GM12878 (cell line): ENCODE measurements around the gene THOC5. TPM values are rescaled to one million over a fixed set of nuclear protein-coding genes. Genes with fewer than 3 reads are reported as not detected.

Source experiments
- ATAC-seq: fragments of 200-7000 bp; cut with Tn5 transposase; 3 replicates; pipeline ENCODE4 v1.9.1; 2020; ENCODE audit warnings: mild to moderate bottlenecking, moderate library complexity
- BruUV-seq: library from RNA; stranded (reverse); fragments of 400-500 nt; replicated peaks from 2 replicates; lab custom pipeline; 2021; lab: Mats Ljungman, UMichigan
- CTCF ChIA-PET: fragments of 300-600 bp; sonication (Branson Sonifier 250); formaldehyde crosslinking; extraction: SDS; loops from one replicate; lab custom pipeline; 2021; ENCODE audit warnings: inconsistent platforms; lab: Yijun Ruan, JAX
- POLR2A ChIA-PET: fragments of 350-600 bp; formaldehyde crosslinking; extraction: SDS; loops from one replicate; lab custom pipeline; 2021; ENCODE audit warnings: inconsistent platforms; lab: Charles Lee
- RAD21 ChIA-PET: fragments of 300-600 bp; sonication (Branson Sonifier 250); formaldehyde crosslinking; loops from one replicate; lab custom pipeline; 2023; ENCODE audit warnings: antibody characterized with exemption; ENCODE audit not compliant: unreplicated experiment; lab: Charles Lee
- SMC1A ChIA-PET: fragments of 300-600 bp; sonication (Branson Sonifier 250); formaldehyde crosslinking; loops from one replicate; lab custom pipeline; 2023; ENCODE audit not compliant: unreplicated experiment, uncharacterized antibody; lab: Charles Lee
- DNase-seq: peaks from one replicate; pipeline ENCODE4 v3.0.0-alpha.2; 2011; ENCODE audit warnings: low read depth, low spot score
- FAIRE-seq: peaks from 3 replicates; lab custom pipeline; 2011; peaks lifted over from hg19 to GRCh38; lab: Jason Lieb, UNC
- H2AFZ ChIP-seq: 2 replicates; pipeline ENCODE4 v1.6.0; 2011; ENCODE audit warnings: low read depth, low read length, control low read depth; ENCODE audit not compliant: control insufficient read depth
- H3K27ac ChIP-seq: 2 replicates; pipeline ENCODE4 v1.5.1; 2011; ENCODE audit warnings: control low read depth; ENCODE audit not compliant: control insufficient read depth, insufficient read depth
- H3K27me3 ChIP-seq, 2 experiments: replicated peaks in 1 of 2; 2 replicates each; pipeline versions ENCODE4 v1.6.0 to v1.6.1; 2011; ENCODE audit warnings: low read length in 1 of 2; ENCODE audit not compliant: control insufficient read depth in 2 of 2, insufficient read depth in 2 of 2
- H3K36me3 ChIP-seq, 2 experiments: 2 replicates each; pipeline ENCODE4 v1.5.1; 2011; ENCODE audit warnings: low read length in 1 of 2; ENCODE audit not compliant: control insufficient read depth in 2 of 2, insufficient read depth in 2 of 2
- H3K4me1 ChIP-seq: 2 replicates; pipeline ENCODE4 v1.6.1; 2011; ENCODE audit warnings: mild to moderate bottlenecking, low read length, moderate library complexity, mixed read lengths; ENCODE audit not compliant: control insufficient read depth, insufficient read depth
- H3K4me2 ChIP-seq: 2 replicates; pipeline ENCODE4 v1.6.0; 2011; ENCODE audit warnings: control low read depth; ENCODE audit not compliant: control insufficient read depth, insufficient read depth
- H3K4me3 ChIP-seq: fragments of 200-600 bp; sonication (generic); 2 replicates; pipeline ENCODE4 v1.5.1; 2016
- H3K79me2 ChIP-seq: 2 replicates; pipeline ENCODE4 v1.6.0; 2011; ENCODE audit warnings: low read length; ENCODE audit not compliant: control insufficient read depth, insufficient read depth
- H3K9ac ChIP-seq: 2 replicates; pipeline ENCODE4 v1.8.0; 2011; ENCODE audit warnings: low read length, control low read depth, mixed read lengths; ENCODE audit not compliant: control insufficient read depth, insufficient read depth
- H3K9me3 ChIP-seq: replicated peaks from 3 replicates; pipeline ENCODE4 v1.5.1; 2011; ENCODE audit warnings: mild to moderate bottlenecking, low read length; ENCODE audit not compliant: control insufficient read depth, insufficient read depth
- H4K20me1 ChIP-seq: 2 replicates; pipeline ENCODE4 v1.6.0; 2011; ENCODE audit not compliant: control insufficient read depth, insufficient read depth
- CREB1 ChIP-seq: IDR thresholded peaks from 2 replicates; pipeline ENCODE4 v1.6.1; 2012; ENCODE audit warnings: low read depth, mild to moderate bottlenecking, inconsistent platforms
- IKZF1 ChIP-seq: fragments of 450-650 bp; conservative IDR thresholded peaks from 2 replicates; pipeline ENCODE4 v1.6.1; 2017; ENCODE audit warnings: antibody characterized with exemption, mild to moderate bottlenecking
- JUND ChIP-seq: IDR thresholded peaks from 2 replicates; pipeline ENCODE4 v1.6.1; 2012; ENCODE audit warnings: low read depth, mild to moderate bottlenecking, low read length, improper control_type of control experiment, moderate library complexity
- MTA2 ChIP-seq: fragments of 450-650 bp; IDR thresholded peaks from 2 replicates; pipeline ENCODE4 v1.6.1; 2016; ENCODE audit warnings: low read depth, mild to moderate bottlenecking, moderate library complexity
- RAD21 ChIP-seq: IDR thresholded peaks from 2 replicates; pipeline ENCODE4 v1.6.1; 2011; ENCODE audit warnings: mild to moderate bottlenecking, low read depth, low read length, moderate library complexity; ENCODE audit not compliant: insufficient read depth
- SUZ12 ChIP-seq: fragments of 200-600 bp; sonication (generic); IDR thresholded peaks from one replicate; pipeline ENCODE4 v1.6.1; 2018; ENCODE audit warnings: antibody characterized with exemption, mild to moderate bottlenecking; ENCODE audit not compliant: unreplicated experiment
- TCF12 ChIP-seq: IDR thresholded peaks from 2 replicates; pipeline ENCODE4 v1.6.1; 2011; ENCODE audit warnings: low read depth, mild to moderate bottlenecking, low read length
- WRNIP1 ChIP-seq: IDR thresholded peaks from 2 replicates; pipeline ENCODE4 v1.6.1; 2011; ENCODE audit warnings: low read depth, low read length, improper control_type of control experiment, borderline replicate concordance
- WGBS: methylation state at CpG from one replicate; pipeline ENCODE4 v1.1.6; 2016; ENCODE audit warnings: low lambda C conversion rate; ENCODE audit not compliant: insufficient replicate concordance, insufficient coverage; ENCODE audit errors: missing lambda C conversion rate; 5-methylcytosine and 5-hydroxymethylcytosine counted together
- in situ Hi-C: fragments of 300-500 bp; cut with MboI; formaldehyde crosslinking; loops from 9 replicates; pipeline ENCODE4 v1.14.3; 2018; ENCODE audit warnings: mixed read lengths
- intact Hi-C: fragments of 100-400 bp; cut with micrococcal nuclease; formaldehyde crosslinking; loops from one replicate; pipeline ENCODE4 v1.14.2; 2022; ENCODE audit not compliant: unreplicated experiment
- polyA plus RNA-seq, 11 experiments: library from polyadenylated mRNA; depleted of rRNA in 4 of 11; unstranded in 6 of 11; stranded (reverse) in 5 of 11; fragments of >200 nt; fragmentation: Nextera tagmentation in 4 of 11; fragmentation: Illumina TruSeq in 1 of 11; extraction: Ambion mirVana in 4 of 11; extraction: Trizol in 1 of 11; gene quantifications; 1 replicate in 1 of 11; 2 replicates in 10 of 11; pipeline versions ENCODE4 v1.2.1 to v1.2.3, GENCODE V29; 2011 to 2016; ENCODE audit warnings: inconsistent platforms in 2 of 11, missing spikeins in 2 of 11, low read depth in 1 of 11
- total RNA-seq, 4 experiments: library from RNA; depleted of rRNA in 3 of 4; stranded (reverse); fragments of >200 nt in 3 of 4; fragmentation: Illumina TruSeq in 1 of 4; extraction: Trizol in 1 of 4; gene quantifications; 2 replicates each; pipeline versions ENCODE4 v1.2.1 to v1.2.3, GENCODE V29; 2013 to 2021
- TF ChIP-seq, protein P1 (sequence below): fragments of 450-650 bp; IDR thresholded peaks from 2 replicates; pipeline ENCODE4 v1.6.1; 2018; ENCODE audit warnings: mild to moderate bottlenecking, low read depth, moderate library complexity; ENCODE audit not compliant: partially characterized antibody
- TF ChIP-seq, protein P2 (sequence below): fragments of 450-650 bp; IDR thresholded peaks from 2 replicates; pipeline ENCODE4 v1.6.1; 2016; ENCODE audit warnings: mild to moderate bottlenecking, moderate library complexity, borderline replicate concordance
- TF ChIP-seq, protein P3 (sequence below): fragments of 450-650 bp; IDR thresholded peaks from 2 replicates; pipeline ENCODE4 v1.6.1; 2017; ENCODE audit warnings: borderline replicate concordance

THOC5 gene
- total and polyA plus RNA-seq, 10 of the 15 experiments (the other 5 are each of a cell fraction or from before 2014, with no cell fraction given): 20.9 to 44.9 (median 31.4) TPM

DNA sequence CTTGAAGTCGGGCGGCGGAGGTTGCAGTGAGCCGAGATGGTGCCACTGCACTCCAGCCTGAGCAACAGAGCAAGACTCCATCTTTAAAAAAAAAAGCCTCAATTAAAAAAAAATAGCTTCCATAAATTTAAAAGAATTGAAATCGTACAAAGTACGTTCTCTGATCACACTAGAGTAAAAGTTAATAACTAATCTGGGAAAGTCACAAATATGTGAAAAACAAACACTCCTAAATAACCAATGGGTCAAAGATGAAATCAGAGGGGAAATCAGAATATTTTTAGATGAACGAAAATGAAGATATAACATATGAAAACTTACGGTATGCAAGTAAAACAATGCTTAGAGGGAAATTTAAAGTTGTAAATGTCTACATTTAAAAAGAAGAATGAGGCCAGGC is 53.7 kb downstream of the THOC5 start:
- no peaks in the 10 kb centered on the region; the same call in 2 of the 3 replicates for H3K9me3 ChIP-seq
- ChIA-PET POLR2A (no interaction called here), SMC1A (no interaction called here), RAD21 (no interaction called here), CTCF (no interaction called here)
- DNase-seq: no peak
- no peak for FAIRE-seq
- no TSS peak for BruUV-seq
- H3K9ac ChIP-seq: no peak overlapping the region
- no peak overlapping the region for H2AFZ ChIP-seq
- in situ Hi-C loops: no loop called here
- no peak for ATAC-seq
- WGBS: 97% methylated on average over 8 of the region's 8 CpGs
- TF ChIP-seq CREB1 (no peak), MTA2 (no peak), SUZ12 (no peak), TCF12 (no peak), RAD21 (no peak), IKZF1 (no peak), JUND (no peak), WRNIP1 (no peak)
- TF ChIP-seq, protein P1, sequence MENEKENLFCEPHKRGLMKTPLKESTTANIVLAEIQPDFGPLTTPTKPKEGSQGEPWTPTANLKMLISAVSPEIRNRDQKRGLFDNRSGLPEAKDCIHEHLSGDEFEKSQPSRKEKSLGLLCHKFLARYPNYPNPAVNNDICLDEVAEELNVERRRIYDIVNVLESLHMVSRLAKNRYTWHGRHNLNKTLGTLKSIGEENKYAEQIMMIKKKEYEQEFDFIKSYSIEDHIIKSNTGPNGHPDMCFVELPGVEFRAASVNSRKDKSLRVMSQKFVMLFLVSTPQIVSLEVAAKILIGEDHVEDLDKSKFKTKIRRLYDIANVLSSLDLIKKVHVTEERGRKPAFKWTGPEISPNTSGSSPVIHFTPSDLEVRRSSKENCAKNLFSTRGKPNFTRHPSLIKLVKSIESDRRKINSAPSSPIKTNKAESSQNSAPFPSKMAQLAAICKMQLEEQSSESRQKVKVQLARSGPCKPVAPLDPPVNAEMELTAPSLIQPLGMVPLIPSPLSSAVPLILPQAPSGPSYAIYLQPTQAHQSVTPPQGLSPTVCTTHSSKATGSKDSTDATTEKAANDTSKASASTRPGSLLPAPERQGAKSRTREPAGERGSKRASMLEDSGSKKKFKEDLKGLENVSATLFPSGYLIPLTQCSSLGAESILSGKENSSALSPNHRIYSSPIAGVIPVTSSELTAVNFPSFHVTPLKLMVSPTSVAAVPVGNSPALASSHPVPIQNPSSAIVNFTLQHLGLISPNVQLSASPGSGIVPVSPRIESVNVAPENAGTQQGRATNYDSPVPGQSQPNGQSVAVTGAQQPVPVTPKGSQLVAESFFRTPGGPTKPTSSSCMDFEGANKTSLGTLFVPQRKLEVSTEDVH: no peak
- TF ChIP-seq, protein P2, sequence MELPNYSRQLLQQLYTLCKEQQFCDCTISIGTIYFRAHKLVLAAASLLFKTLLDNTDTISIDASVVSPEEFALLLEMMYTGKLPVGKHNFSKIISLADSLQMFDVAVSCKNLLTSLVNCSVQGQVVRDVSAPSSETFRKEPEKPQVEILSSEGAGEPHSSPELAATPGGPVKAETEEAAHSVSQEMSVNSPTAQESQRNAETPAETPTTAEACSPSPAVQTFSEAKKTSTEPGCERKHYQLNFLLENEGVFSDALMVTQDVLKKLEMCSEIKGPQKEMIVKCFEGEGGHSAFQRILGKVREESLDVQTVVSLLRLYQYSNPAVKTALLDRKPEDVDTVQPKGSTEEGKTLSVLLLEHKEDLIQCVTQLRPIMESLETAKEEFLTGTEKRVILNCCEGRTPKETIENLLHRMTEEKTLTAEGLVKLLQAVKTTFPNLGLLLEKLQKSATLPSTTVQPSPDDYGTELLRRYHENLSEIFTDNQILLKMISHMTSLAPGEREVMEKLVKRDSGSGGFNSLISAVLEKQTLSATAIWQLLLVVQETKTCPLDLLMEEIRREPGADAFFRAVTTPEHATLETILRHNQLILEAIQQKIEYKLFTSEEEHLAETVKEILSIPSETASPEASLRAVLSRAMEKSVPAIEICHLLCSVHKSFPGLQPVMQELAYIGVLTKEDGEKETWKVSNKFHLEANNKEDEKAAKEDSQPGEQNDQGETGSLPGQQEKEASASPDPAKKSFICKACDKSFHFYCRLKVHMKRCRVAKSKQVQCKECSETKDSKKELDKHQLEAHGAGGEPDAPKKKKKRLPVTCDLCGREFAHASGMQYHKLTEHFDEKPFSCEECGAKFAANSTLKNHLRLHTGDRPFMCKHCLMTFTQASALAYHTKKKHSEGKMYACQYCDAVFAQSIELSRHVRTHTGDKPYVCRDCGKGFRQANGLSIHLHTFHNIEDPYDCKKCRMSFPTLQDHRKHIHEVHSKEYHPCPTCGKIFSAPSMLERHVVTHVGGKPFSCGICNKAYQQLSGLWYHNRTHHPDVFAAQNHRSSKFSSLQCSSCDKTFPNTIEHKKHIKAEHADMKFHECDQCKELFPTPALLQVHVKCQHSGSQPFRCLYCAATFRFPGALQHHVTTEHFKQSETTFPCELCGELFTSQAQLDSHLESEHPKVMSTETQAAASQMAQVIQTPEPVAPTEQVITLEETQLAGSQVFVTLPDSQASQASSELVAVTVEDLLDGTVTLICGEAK: no peak
- TF ChIP-seq, protein P3, sequence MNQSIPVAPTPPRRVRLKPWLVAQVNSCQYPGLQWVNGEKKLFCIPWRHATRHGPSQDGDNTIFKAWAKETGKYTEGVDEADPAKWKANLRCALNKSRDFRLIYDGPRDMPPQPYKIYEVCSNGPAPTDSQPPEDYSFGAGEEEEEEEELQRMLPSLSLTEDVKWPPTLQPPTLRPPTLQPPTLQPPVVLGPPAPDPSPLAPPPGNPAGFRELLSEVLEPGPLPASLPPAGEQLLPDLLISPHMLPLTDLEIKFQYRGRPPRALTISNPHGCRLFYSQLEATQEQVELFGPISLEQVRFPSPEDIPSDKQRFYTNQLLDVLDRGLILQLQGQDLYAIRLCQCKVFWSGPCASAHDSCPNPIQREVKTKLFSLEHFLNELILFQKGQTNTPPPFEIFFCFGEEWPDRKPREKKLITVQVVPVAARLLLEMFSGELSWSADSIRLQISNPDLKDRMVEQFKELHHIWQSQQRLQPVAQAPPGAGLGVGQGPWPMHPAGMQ: no peak
- intact Hi-C loops: no loop called here
- H3K4me3 ChIP-seq: no peak overlapping the region
- H3K27me3 ChIP-seq: no peaks in the 10 kb centered on the region
- no peaks in the 10 kb centered on the region for H3K36me3 ChIP-seq
- H3K27ac ChIP-seq: no peak overlapping the region
- no peaks in the 10 kb centered on the region for H3K4me1 ChIP-seq
- H3K79me2 ChIP-seq: no peaks in the 10 kb centered on the region
- no peaks in the 10 kb centered on the region for H4K20me1 ChIP-seq
- no peak overlapping the region for H3K4me2 ChIP-seq
